NCI-H446 (cell line): ENCODE data around the gene ESRRG.
"Not testable (repeated sequence)": the region's sequence is repeated elsewhere in the genome, so short reads cannot be mapped to it uniquely, and the experiment has no call there.

Source experiments
- DNase-seq, 2 experiments: peaks; one replicate each; lab custom pipeline; 2025; lab: John Stamatoyannopoulos, UW

The ESRRG gene

DNA sequence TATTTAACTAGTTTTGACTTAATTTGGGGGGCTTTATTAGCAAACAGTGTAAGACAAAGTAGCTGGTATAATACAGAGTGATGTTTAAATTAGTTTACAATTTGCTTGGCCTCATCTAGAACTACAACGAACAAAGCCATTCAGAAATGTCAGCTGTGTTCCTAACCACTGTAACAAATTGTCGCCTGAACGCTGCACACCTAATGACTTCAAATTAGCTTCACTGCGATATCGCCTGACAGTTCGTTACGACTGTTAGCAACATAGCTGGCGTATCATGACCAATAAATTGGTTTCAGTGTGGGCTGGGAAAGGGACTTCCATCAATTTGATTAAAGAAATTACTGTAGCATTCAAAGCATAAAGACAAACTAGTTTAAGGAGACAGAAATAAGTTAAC lies 160.1 kb downstream of the ESRRG start:
- no peak for DNase-seq

- no peak for DNase-seq
These were observed 160.8 kb downstream of the ESRRG start for GRCh38 chr1:216562383-216562782.

DNA sequence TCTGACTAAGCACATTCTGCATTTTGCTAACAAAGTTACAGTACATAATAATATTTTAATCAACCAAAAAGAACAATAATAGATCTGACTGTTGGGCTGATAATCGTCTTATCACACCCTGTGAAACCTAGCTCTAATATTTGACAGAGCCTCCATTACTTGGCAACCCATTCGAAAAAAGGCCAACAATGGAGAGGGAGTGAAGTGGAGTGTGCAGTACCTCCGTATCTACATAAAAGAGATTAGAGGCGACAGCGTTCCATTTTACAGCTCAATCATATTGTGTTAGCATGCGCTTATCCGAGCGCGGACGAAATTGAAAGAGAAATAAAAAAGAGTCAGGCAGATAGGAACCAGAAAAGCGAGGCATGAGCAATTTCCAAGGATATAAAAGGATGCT lies 162.7 kb downstream of the ESRRG start:
- DNase-seq = no peak

- DNase-seq = no peak
These were observed 163.9 kb downstream of the ESRRG start for GRCh38 chr1:216559359-216559758.

GRCh38 chr1:216555653-216556052 lies 167.6 kb downstream of the ESRRG start:
- no peak for DNase-seq

DNA sequence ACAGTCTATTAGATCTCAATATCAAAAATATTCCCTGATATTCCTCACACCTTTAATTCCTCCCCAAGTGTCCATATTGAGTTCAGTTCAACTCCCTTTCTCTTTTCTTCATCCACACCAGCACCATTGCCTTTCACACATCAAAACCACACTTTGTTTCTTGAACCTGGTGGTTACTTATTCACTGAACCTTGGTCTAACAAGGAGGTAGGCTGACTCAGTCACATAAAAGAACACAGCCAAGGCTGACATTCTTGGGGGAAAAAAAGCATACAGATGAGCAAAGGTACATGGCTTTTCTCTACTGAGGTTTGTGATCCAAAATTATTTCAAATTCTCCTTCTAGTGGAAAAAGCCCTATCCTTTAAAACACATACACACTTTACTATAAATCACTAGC lies 168.3 kb downstream of the ESRRG start:
- DNase-seq = no peak

DNA sequence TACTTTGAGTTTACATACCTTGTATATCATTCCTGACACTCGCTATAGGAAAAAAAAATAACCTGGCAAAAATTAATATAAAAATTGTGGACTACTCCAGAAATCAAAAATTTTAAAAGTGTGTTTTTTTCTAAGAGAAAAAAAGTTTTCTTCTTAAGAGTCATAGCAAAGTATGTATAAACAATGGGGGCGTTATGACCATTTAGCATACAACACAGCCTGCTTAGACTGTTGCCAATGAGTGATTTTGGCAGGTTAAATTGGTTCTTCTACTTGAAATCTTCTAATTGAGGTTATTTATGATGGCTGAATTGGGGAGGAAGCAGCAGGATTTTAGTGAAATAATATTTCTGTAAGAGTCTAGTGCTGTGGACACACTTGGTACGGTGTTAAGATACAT lies 169.5 kb downstream of the ESRRG start:
- DNase-seq = no peak

DNA sequence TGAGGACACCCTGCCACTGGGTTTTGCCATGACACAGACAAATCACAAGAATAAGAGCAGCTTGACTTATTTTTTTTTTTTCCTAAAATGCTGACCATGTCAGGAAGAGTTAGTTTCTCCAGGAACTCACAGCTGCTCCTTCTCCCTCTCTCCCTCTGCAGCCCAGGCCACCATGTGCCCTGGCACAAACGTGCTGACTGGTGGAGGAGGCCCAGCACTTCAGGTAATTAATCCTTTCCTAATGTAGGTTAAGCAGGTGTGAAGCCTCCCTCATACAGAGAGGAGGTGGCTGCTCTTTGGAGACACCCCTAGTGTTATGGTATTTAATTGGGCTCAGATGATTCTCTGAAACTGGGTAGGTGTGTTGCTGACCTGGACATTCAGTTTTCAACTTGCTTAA lies 170.2 kb downstream of the ESRRG start:
- no peak for DNase-seq

GRCh38 chr1:216549796-216550195 lies 173.4 kb downstream of the ESRRG start:
- DNase-seq = no peak

DNA sequence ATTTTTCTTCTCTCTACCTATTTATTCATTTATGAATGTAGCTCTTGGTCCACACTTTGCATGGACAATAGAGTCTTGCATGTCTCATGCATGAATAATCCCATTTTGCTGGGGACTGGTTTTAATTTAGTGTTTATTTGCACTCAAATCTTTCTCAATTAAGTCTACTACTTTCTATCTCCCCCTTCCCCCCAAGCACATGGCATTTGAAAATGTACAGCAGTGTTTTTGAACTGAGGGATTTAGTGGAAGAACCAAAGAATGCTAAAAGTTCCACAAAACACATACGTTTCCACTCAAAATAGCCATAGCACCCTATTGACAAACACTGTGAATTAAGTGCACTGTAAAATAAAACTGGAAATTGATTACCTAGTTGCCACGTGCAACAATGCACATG lies 180.5 kb downstream of the ESRRG start:
- DNase-seq = no peak

- no peak for DNase-seq
These were observed 181.0 kb downstream of the ESRRG start for GRCh38 chr1:216542263-216542662.

GRCh38 chr1:216535751-216536150 lies 187.5 kb downstream of the ESRRG start:
- no peak for DNase-seq

- DNase-seq = no peak
These were observed 188.2 kb downstream of the ESRRG start for GRCh38 chr1:216535059-216535458.

DNA sequence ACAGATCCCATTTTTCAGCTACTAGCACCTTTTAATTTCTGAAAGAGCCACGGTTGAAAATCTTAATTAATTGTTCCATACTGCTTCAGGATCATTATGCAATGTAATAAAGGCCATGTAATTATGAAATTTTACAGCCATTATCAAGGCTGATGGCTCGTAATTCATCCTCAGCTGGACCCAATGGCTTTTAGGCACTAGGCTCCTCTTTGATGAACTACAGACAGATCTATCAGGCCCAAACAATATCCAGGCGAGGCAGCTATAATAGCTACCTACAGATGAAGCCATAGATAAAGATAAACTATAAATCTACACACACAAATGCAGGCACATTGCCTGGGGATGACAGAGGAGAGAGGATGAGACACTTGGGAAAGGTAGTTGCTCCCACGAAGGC lies 189.5 kb downstream of the ESRRG start:
- no peak for DNase-seq

DNA sequence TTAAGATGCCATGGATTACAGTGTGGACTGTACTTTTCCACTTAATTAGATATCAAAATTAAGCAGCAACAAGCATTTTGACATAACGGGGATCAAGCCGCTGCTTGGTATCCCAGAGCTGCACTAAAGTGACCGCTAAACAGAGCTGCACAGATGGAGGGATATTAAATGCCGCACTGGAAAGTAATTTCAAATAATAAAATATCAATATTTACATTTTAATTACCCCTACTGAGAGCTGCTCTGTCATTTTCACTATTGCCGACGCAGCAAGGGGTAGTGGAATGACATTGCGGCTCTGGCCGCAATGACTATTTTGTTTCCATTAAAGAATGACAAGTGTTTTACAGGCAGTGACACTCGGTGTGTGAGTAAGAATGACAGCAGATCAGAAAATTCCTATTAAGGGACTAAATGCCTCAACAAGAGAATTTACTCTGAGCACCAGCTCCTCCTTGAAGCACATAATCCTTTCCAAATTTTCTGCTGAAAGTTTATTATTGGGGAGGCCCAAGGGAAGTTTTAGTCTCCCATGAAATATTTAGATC lies 190.9 kb downstream of the ESRRG start:
- no peak for DNase-seq

- peak; percentile 31 to 45 for DNase-seq
These were observed 191.7 kb downstream of the ESRRG start for GRCh38 chr1:216531263-216532239.

- not testable (repeated sequence) for DNase-seq
These were observed 193.4 kb downstream of the ESRRG start for GRCh38 chr1:216529851-216530250.

DNA sequence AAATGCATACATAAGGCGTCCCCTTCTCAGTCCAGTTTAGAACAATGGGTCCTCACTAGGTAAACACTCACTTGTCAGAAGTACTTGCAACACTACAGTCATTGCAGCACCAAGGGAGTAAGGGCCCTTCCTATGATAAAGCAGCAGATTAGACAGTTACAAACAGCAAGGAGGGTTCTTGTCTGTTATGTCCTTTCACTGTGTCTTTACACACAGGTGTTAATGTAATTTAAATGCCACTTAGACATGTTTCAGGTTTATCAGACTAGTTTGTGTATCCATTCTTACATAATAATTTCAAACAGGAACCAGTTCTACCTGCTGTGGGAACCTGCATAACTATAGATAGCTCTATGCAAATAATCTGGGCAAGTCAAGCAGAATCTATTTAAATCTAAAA lies 194.4 kb downstream of the ESRRG start:
- DNase-seq = no peak

- DNase-seq = no peak
These were observed 199.6 kb downstream of the ESRRG start for GRCh38 chr1:216523449-216524190.

- no peak for DNase-seq
These were observed 200.2 kb downstream of the ESRRG start for GRCh38 chr1:216523043-216523442.

DNA sequence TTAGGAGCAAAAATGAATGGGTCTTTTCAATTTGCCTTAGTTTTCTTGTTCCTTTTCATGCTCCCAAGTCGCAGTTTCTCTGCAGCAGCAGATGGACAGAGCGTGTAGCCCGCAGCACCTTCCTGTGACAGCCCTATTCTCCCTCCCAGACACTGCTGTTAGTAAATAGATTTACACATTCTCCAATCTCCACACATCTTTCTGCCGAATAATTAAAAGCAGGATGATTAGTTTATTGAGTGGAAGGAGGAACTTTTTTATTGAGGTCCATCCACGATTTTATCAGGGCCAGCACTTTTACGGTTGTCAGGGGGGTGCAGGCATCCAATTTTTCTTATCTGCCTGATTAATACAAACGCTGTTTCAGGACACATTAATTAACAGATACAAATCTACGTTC lies 201.8 kb downstream of the ESRRG start:
- no peak for DNase-seq

- DNase-seq = peak in 1 of 2 experiments; percentile 15
These were observed 204.2 kb downstream of the ESRRG start for GRCh38 chr1:216518844-216519627.
